Measurements from ENCODE around the gene SGPL1.

The SGPL1 gene

DNA sequence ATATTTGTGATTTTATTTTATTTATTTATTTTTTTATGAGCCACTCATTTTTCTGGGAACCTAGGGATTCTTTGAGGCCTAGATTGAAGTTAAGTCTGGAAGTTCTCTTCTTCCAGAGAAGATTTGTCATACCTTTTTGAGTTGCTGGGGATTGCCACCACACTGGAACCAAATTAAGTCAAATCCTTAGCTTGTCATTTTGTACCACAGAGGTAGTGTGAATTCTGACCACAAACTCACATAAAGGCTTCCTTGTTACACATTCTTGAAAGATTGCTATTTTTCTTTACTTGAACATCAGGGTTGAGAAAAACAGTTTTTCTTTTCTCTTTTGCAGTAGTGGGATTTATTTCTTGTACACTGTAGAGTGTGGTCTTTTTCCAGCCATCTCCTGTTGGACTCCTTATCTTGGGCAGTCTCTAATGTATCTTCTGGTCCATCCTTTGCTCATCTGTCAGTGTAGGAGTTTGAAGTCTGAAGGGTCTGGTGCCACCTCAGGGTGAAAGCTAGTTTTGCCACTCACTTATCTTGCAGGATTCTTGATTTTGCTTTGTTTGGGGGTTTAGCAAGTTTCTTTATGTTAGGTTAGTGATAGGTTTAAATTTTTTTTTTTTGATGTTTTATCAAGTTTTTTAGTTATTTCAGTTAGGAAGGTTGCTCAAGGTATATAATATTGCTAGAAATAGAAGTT is 47.9 kb downstream of the SGPL1 start:
- Histone ChIP-seq H3K4me3 (no peak overlapping the region), H3K27ac (no peak overlapping the region)

DNA sequence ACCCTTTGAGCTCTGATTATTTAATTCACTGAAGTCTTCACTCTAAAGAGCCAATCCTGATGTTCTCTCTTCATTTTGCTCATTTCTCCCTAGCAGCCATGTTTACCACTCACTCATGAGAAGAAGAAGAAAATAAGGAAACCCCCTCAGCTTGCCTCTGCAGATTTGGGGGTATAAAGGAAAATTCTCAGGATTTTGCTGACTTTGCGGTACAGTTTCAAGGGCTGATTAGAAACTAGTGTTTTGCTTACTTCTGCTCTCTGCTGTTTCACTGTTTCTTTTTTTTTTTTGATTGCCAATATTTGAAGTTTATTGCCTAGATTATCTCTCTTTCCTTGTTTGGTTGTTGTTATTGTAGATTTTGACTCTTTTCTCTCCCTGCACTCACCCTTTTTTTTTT is 49.2 kb downstream of the SGPL1 start:
- no peak overlapping the region for H3K27ac ChIP-seq
- no peak overlapping the region for H3K4me3 ChIP-seq

DNA sequence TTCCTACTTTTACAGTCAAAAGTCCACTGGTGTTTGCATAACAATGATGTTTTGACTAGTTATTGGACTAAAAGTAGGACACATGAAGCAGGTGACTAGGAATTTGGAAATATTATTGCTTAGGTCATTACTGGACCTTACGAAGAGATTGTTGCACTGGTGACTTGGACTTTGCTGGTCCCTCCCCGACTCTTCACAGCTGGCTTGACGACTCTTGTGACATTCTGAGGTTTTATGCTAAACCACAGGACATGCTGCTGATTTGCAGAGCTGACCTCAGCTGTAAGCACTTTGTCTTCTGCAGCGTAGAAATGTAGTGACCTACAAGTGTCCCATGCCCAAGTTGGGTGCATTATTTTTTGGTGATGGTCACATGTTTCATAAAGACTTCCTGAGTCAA is 50.7 kb downstream of the SGPL1 start:
- no peak overlapping the region for H3K4me3 ChIP-seq
- no peak overlapping the region for H3K27ac ChIP-seq

DNA sequence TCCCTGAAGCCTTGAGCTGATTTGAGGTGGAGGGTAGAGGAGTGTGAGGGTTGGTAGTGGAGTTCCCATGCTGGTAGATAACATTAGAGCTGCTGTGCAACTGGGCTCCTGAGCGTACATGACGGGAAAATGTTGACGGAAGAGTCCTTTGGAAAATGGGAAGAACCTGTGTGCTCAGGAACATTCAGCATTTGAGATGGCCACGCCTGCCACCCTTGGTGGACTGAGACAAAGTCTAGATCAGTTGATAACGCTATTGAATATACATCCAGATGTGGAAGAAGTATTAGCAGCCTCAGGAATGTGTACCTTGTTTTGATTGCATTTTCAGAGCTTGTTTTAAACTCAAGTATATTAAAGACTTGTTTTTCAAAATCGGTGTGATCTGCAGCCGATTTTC is 56.5 kb downstream of the SGPL1 start:
- Histone ChIP-seq H3K4me3 (no peak overlapping the region), H3K27ac (no peak overlapping the region)

DNA sequence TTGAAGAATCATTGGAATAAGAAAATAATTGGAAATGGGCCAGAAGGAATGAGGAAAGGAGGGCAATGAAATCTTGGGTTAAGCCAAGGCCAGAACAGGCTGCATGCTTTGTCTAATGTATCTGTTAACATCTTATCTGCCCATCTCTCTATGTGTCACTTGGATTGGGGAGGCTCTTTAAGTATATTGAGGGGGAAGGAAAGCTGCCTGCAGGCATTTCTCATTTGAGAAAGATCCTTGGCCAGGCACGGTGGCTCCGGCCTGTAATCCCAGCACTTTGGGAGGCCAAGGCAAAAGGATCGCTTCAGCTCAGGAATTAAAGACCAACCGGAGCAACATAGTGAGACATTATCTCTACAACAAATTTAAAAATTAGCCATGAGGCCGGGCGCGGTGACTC is 58.3 kb downstream of the SGPL1 start:
- Histone ChIP-seq H3K27ac (no peak overlapping the region), H3K4me3 (no peak overlapping the region)

DNA sequence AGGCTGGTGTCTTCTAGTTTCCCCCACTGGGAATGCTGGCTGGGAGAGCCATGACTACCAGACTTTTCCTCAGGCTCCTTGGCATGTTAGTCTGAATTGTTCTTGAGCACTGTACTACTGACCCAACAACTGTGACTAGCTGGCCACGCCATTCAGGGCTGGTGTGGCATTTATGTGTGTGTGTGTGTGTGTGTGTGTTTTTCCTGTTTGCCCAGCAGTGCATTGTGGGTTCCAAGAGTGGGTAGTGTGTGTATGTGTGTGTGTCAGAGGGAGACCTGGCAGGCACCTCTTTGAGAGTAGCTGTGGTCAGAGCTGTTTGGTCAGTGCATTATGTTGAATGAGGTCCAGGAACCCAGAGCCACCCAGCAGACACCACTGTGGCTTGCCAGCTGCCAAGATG is 63.5 kb downstream of the SGPL1 start:
- Histone ChIP-seq H3K27ac (no peak overlapping the region), H3K4me3 (no peak overlapping the region)

DNA sequence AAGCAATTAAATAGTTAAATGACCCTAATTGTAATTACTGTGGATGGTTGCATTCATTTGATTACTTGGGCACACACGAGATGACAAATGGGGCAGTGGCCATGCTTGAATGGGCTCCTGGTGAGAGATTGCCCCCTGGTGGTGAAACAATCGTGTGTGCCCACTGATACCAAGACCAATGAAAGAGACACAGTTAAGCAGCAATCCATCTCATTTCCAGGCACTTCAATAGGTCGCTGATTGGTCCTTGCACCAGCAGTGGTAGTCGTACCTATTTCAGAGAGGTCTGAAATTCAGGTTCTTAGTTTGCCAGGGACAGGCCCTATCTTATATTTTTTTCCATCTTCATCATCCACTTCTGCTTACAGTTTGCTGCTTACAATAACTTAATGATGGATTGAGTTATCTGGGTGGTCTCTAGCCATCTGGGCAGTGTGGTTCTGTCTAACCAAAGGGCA is 64.4 kb downstream of the SGPL1 start:
- no peak overlapping the region for H3K4me3 ChIP-seq
- no peak overlapping the region for H3K27ac ChIP-seq

DNA sequence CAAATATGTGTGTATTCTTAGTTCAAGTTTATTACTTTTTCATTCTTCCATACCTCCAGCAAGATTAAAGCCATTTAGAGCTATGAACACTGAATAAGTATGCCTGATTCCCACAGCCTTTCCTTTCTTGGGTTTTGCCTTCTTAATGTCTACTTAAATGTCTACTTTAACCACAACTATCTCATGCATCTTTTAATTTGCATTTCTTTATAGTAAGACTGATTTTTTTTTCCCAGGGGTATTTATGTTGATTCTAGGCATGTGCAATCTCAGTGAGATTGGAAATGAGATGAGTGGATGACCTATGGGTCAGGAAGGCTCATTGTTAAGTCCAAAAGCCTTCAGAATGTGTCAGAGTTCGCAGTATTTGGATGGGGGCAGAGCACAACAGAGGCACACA is 69.0 kb downstream of the SGPL1 start:
- Histone ChIP-seq H3K4me3 (no peak overlapping the region), H3K27ac (no peak overlapping the region)

DNA sequence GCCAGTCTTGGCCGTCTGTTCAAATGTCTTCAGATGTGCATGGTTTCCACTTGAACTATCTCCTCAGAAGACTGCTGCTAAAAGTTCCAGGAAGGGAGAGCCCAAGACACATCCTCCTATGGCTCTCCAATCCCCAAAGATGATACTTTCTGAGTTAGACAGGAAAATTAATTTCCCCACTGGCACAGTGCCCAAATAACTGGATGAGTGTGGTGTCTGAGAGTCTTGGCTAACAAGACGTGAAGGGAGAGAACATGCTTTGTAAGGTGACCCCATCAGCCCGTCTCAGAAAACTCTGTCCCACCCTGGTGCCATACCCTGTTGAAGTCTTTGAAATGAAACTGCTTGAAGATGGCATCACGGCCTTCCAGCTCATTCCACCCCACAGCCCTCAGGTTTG is 69.7 kb downstream of the SGPL1 start:
- Histone ChIP-seq H3K4me3 (no peak overlapping the region), H3K27ac (no peak overlapping the region)

DNA sequence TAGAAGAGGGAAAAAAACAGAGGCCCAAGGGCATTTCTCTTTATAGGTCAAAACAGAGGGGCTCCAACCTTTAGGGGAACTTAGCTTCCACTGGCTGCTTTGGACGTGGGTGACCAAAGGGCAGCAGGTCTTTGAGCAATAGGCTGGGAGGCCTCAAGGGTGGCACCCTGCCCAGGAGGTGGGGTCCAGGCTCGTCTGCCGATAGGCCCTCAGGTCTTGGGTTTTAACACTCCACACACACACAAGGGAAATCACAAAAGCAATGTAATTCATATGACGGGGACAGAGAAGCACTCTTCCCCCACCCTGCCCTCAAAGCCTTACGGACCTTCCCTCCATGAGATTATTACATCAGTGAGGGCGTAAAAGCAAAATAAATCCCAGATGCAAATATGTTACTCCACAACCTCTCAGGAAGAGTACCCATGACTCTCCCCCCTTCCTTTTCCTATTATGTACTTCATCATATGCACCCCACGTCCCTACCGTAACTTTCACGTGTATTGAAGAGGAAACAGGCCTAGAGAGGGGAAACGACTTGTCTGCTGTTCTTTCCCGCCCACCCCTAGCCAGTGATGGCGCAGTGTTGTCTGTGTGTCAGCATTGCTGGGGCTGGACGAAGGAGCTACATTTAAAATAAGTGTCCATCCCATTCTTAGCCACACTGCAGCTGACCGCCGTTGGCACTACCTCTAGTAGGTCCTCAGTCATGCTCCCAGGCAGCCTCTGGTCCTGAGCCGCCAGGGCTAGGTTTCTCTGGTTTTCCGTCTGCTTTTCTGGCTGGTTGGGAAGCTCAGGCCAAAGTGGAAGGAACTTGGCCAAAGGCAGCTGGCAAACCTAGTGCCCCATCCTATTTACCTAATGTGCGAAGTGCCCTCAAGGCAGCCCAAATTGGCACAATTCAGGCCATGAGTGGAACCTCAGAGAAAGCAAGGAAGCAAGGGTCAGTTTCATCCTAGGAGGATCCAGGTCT is 70.5 kb downstream of the SGPL1 start:
- Histone ChIP-seq H3K4me3 (no peak overlapping the region), H3K27ac (no peak overlapping the region)

DNA sequence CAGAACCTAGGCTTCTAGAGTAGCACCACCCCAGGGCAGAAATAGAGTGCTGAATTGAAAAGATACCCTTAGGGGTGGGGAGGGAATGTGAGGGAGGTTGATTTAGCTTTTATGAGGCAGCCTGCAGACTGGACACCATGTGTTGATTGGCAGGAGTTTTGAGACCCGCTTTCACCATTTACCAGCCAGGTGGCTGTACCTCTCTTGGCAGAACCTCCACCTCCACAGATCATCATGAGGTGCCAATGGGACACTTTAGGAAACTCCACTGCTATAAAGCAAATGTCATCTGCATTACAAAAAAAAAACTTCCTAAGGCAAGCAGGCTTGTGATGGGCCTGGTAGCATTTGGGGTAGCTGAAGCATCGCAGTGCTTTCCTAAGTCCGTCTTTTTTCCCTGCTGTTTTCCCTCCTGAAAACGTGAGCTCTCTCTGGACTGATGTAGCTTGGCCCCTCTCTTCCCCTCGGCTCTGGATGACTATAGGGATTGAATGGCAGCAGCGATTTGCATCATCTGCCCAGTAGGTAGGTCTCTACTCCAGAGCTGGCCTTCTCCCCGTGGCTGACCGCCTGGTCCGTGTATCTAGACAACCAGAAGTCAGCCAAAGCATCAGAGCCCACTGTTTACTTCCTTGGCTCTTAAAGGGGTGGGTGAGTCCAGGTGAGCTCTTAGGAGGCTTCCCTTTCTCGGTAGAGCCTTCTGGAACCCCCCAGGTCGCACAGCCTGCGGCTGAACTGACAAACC is 71.3 kb downstream of the SGPL1 start:
- peak overlapping the region in 6 of 7 experiments; percentile 67 to 91 (median 77) for H3K4me3 ChIP-seq
- H3K27ac ChIP-seq, result peak overlapping the region in 16 of 21 experiments; percentile 43 to 95 (median 90)

DNA sequence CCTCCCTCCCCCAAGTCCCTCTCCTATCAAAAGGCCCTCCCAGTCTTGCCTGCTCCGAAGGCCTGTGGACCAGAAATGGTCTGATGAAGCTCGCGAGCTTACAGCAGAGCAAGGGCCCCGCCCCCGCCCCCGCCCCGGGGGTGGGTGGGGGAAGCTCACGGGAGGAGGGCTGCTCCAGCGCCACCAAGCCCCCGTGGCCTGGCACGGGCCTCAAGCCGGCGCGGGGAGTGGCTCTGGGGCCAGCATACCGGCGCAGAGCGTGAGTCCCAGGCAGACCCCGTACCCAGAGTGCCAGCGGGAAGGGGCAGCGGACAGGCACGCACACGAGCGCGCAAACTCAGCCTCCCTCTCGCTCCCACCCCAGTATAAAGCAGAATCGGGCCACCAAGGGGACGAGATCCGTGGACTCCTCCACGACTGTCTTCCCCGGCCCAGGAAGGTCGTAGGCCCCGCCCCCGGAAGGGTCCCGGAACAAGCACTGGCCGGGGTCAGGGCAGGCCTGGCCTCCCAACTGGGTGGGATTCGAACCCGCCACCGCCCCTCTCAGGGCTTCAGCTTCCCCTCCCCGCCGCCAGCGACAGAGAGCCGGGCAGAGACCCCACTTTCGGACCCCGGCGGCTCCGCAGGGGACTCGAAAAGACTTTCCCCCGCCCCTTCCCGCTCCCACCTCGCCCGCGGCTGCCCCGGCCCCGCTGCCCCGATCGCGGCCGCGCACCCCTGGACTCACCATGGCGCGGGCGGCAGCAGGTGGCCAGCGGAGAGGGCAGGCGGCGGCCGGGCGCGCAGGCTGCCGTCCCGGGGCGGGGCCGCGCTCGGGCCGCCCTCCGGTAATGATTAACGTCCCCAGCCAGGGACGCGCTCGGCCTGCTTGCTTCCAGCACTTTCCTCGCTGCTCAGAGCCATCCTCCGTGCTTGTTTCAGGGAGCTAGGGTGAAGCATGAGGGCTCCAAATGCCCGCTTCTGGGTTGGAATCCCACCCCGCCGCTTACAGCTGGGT is 72.4 kb downstream of the SGPL1 start, which contains the start of gene PCBD1:
Gene PCBD1 (minus strand): TSS at position 762 of the 997 bp plus-strand sequence. CDS start 32 bp downstream, at position 730.
- Histone ChIP-seq H3K4me3 (peak within 1 kb of the TSS; percentile 67 to 91 (median 77)), H3K27ac (peak within 1 kb of the TSS; percentile 70 to 95 (median 88))

DNA sequence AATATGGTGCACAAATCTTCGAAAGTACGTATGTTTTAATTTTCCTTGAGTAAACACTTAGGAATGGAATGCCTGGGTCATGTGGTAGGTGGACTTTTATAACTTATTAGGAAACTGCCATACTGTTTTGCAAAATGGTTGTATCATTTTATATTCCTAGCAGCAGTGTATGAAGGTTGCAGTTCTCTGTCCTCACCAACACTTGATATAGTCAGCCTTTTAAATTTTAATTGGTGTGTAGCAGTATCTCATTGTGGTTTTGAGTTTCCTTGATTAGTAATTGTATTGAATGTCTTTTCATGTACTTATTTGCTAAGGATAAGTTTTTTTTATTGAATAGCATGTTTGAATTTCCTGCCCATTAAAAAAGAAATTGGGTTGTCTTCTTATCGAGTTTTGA is 73.5 kb downstream of the SGPL1 start:
- Histone ChIP-seq H3K4me3 (no peak overlapping the region), H3K27ac (no peak overlapping the region)

DNA sequence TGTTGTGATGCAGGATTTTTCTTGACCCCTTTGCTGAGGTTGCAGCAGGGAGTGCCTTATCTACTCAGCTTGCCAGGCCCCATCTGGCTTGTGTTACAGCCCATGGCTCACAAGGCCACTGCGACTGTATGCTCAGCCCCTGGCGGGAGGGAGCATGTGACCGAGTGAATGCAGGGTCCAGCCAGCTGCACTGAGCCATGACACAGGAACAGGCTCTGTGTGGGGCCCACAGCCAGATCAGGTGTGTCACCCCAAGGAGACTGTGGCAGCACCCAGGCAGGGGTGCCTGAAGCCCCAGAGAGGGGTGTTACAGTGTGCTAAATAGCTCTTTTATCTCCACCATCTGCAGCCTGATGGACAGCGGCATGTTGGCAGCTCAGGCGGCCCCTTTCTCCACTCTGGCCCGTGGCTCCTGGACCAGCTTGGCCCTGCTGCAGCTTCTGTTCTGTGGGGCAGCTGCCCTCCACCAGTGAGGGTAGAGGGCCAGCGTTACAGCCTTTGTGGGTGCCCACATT is 75.2 kb downstream of the SGPL1 start:
- Histone ChIP-seq H3K4me3 (no peak overlapping the region), H3K27ac (no peak overlapping the region)

DNA sequence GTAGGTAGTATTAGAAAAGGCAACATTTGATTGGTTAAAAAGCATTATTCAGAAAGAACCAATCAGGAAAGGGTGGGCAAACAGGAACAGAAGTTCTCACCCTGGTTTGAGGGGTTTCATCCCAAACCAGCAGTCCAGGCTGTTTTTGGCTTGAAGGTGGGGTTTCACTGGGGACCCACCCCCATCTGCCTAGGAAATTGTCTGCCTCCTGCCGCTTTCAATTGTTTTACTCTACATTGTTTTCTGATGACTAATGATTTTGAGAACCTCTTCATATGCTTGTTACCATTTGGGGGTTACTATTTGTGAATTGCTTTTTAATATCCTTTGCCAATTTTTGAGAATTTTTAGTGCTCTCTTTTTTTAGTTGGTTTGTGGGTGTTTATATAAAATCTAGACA is 75.9 kb downstream of the SGPL1 start:
- H3K27ac ChIP-seq, result no peak overlapping the region

DNA sequence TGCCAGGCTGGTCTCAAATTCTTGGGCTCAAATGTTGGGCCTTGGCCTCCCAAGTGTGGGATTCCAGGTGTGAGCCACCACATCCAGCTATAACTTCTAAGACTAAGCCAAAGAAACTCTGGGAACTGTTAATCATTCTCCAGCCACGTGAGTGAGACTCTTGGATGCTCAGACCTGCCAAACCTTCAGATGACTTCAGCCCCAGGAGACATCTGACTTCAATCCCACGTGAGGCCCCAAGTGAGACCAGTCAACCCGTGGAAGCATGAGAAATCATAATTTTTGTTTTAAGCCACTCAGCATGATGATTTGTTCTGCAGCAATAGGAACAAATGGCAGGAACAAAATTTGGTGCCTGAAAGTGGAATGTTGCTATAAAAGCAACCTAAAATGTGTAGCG is 76.9 kb downstream of the SGPL1 start:
- Histone ChIP-seq H3K4me3 (no peak overlapping the region), H3K27ac (no peak overlapping the region)

More for the DNA sequence above, 75.9 kb downstream of the SGPL1 start:
- H3K4me3 ChIP-seq, result no peak overlapping the region

DNA sequence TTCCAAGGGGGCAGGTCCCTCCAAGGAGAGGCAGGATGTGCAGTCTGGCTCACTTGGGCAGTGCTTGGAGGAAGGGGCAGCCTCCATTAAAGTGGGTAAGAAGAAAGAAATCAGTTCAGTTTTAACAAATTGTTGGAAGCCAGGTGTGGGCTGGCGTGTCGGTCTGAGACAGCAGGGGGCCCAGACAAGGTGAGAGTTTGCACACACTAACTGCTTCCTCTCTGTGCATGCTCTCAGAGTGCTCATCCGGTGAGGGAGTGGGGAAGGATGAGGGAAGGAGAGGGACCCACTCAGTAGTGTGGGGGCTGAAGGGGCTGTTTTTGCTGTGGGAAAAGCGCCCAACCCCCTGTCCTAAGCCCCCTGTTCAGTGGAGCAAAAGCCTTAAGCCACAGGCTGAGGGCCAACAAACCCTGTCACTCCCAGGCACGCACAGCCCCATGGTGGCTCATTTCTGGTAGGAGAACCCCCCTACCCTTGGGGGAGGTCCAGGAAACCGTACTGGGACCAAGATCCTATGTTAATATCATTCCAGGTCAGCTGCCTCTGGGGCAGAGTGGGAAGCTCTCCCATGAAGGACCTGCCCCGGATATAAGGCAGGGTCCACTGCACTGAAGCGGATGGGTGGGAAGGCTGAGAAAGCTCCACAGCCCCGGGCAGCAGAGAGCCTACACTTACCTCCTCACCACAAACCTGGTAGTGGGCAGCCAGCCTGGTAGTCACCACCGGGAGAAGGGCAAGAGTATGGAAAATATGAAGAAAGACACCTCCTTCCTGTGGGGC is 77.7 kb downstream of the SGPL1 start:
- Histone ChIP-seq H3K4me3 (no peak overlapping the region), H3K27ac (no peak overlapping the region)

DNA sequence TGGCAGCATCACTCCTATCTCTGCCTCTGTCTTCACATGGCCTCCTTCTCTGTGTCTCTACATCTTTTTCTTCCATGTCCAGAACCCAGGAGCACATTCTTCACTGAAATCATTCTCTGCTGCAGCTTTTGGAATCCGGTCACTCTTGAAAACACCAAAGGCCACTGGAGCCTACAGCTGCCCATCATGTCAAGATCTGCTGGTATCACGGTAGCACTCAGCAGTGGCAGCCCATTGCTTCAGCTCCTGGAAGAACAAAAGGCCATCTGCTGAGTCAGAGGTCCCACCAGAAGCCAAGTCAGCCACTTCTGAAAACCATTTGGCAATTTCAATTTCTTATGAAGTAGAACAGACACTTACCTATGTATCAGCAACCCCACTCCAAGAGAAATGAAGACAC is 78.7 kb downstream of the SGPL1 start:
- H3K27ac ChIP-seq, result no peak overlapping the region
- H3K4me3 ChIP-seq, result no peak overlapping the region

Measured in skin epidermis (tissue), 12 donors.